GM12892 (cell line): ENCODE data around the gene PSD2.

Experiments used
- POLR2A ChIP-seq: IDR thresholded peaks from 2 replicates; pipeline ENCODE4 v1.6.1; 2011; ENCODE audit warnings: low read depth, low read length, control low read depth
- POLR2AphosphoS5 ChIP-seq: IDR thresholded peaks from 2 replicates; pipeline ENCODE4 v1.6.1; 2011; ENCODE audit warnings: low read depth, low read length, control low read depth
- TAF1 ChIP-seq: IDR thresholded peaks from 2 replicates; pipeline ENCODE4 v1.6.1; 2011; ENCODE audit warnings: low read depth, mild to moderate bottlenecking, control low read depth, low read length, borderline replicate concordance

GRCh38 chr5:139882316-139882715 lies 86.7 kb downstream of the PSD2 start:
- TF ChIP-seq POLR2A (no peak), TAF1 (no peak), POLR2AphosphoS5 (no peak)
